ENCODE results near the gene INPP5J. TPM values are rescaled to one million over a fixed set of nuclear protein-coding genes. Genes with fewer than 3 reads are reported as not detected.

The INPP5J gene
- total and polyA plus RNA-seq, 9 of the 15 experiments (the other 6 are each of a cell fraction or from before 2014, with no cell fraction given), result 0.10 to 6.3 (median 4.8) TPM

GRCh38 chr22:31148953-31149627 lies 26.3 kb downstream of the INPP5J start:
- Histone ChIP-seq H3K36me3 (ENCODE audit: control insufficient read depth, insufficient read depth, low read length) (no peaks in the 10 kb centered on the region), H3K27me3 (ENCODE audit: control insufficient read depth in 2 of 2, insufficient read depth in 2 of 2, low read length in 2 of 2) (no peaks in the 10 kb centered on the region), H3K9ac (ENCODE audit: insufficient read depth in 1 of 2, low read depth in 2 of 2, low read length in 2 of 2) (no peak overlapping the region), H3K4me1 (replicated peaks in 1 of 2; ENCODE audit: control insufficient read depth in 2 of 2, insufficient read depth in 2 of 2, low read length in 2 of 2) (no peaks in the 10 kb centered on the region), H4K20me1 (replicated peaks; ENCODE audit: control insufficient read depth, insufficient read depth, low read length) (no peaks in the 10 kb centered on the region), H3K4me3 (no peak overlapping the region), H3K9me3 (replicated peaks; ENCODE audit: control insufficient read depth, insufficient read depth, low read depth, low read length) (no peaks in the 10 kb centered on the region), H3K79me2 (ENCODE audit: control insufficient read depth, insufficient read depth, low read length) (no peaks in the 10 kb centered on the region), H3K4me2 (ENCODE audit: insufficient read depth, low read length) (no peak overlapping the region), H3K27ac (ENCODE audit: extremely low read depth, low read depth, low read length) (no peak overlapping the region), H3K9me1 (ENCODE audit: control insufficient read depth, insufficient read depth, low read length) (no peaks in the 10 kb centered on the region), H2AFZ (ENCODE audit: low read depth, low read length) (0 out of 2 replicates have a peak overlapping the region, but pooled peaks have one; percentile 49)
- peak; percentile 98 for ATAC-seq
- in situ Hi-C loops (cut with MboI) (no loop called here), intact Hi-C loops (cut with micrococcal nuclease) (loop anchor here (1.0 to 2.0 kb wide), 3 partner anchors 42 to 82 kb away; partner anchors contain the start of gene SELENOM)
- BruUV-seq (replicated peaks), result no TSS peak
- POLR2A ChIA-PET, result interaction anchor here (1.6 kb wide), 1 partner anchor 10 kb away, joined by 4 read pairs; no protein-coding TSS in a partner anchor
- DNase-seq (ENCODE audit: extremely low read depth in 1 of 4, low spot score in 3 of 4), result peak; percentile 48 to 76 (median 61)
- peak; percentile 85 for FAIRE-seq
- WGBS (ENCODE audit: insufficient coverage, low coverage, missing lambda C conversion rate), result 0% methylated on average over 3 of the region's 5 CpGs
- CTCF ChIA-PET (ENCODE audit: low intra/inter-chr PET ratio), result interaction anchor here (0.6 to 1.7 kb wide), 7 partner anchors 41 to 386 kb away, joined by 3 to 18 read pairs (median 4); partner anchors contain the start of gene SELENOM
- TF ChIP-seq SNIP1 (IDR thresholded peaks at IDR 0.05; ENCODE audit: low read depth), result no peak
- TF ChIP-seq ZNF3 (CRISPR knock-in tag; IDR thresholded peaks at IDR 0.05), result no peak
- no peak for TF ChIP-seq CBX8 (IDR thresholded peaks at IDR 0.05; ENCODE audit: borderline replicate concordance, extremely low read depth, low read depth, low read length, poor library complexity, severe bottlenecking)
- TF ChIP-seq ZNF778 (CRISPR knock-in tag; IDR thresholded peaks at IDR 0.05), result no peak
- no peak for TF ChIP-seq ATF4 (CRISPR knock-in tag; IDR thresholded peaks at IDR 0.05)
- TF ChIP-seq MYBL2 (IDR thresholded peaks at IDR 0.05; ENCODE audit: low read depth), result no peak
- TF ChIP-seq MYBL2 (CRISPR knock-in tag; IDR thresholded peaks at IDR 0.05; ENCODE audit: borderline replicate concordance), result no peak
- TF ChIP-seq PCBP1 (IDR thresholded peaks at IDR 0.05; ENCODE audit: low read depth, low read length, poor library complexity, severe bottlenecking), result no peak
- no peak for TF ChIP-seq TEAD2 (tag; IDR thresholded peaks at IDR 0.05)
- no peak for TF ChIP-seq KDM2B (CRISPR knock-in tag; IDR thresholded peaks at IDR 0.05)
- TF ChIP-seq POLR3G (IDR thresholded peaks at IDR 0.05; ENCODE audit: extremely low read depth, insufficient read length, insufficient replicate concordance), result no peak
- TF ChIP-seq ZNF644 (tag; IDR thresholded peaks at IDR 0.05; ENCODE audit: low read depth), result no peak
- TF ChIP-seq TSC22D4 (tag; IDR thresholded peaks at IDR 0.05), result no peak
- no peak for TF ChIP-seq MNT (conservative IDR thresholded peaks at IDR 0.05)
